HG03196 (cell line): Measurements from ENCODE around the gene BAG5.

Experiments
- ATAC-seq: cut with Tn5 transposase; IDR thresholded peaks from one replicate; pipeline ENCODE4 v1.9.1; 2021; ENCODE audit not compliant: unreplicated experiment

BAG5 gene

GRCh38 chr14:103547455-103547940 lies 15.0 kb downstream of the BAG5 start:
- no peak for ATAC-seq

- no peak for ATAC-seq
Measured at GRCh38 chr14:103546652-103547454, 15.6 kb downstream of the BAG5 start.

GRCh38 chr14:103545915-103546651 lies 16.4 kb downstream of the BAG5 start:
- no peak for ATAC-seq

- no peak for ATAC-seq
Measured at GRCh38 chr14:103545219-103545914, 17.1 kb downstream of the BAG5 start.

GRCh38 chr14:103544388-103545218 lies 17.9 kb downstream of the BAG5 start:
- ATAC-seq, result no peak

GRCh38 chr14:103543721-103544387 lies 18.6 kb downstream of the BAG5 start:
- ATAC-seq, result no peak

GRCh38 chr14:103543140-103543539 lies 19.3 kb downstream of the BAG5 start:
- ATAC-seq, result no peak

- no peak for ATAC-seq
Measured at GRCh38 chr14:103542605-103543088, 19.8 kb downstream of the BAG5 start.

GRCh38 chr14:103541709-103542604 lies 20.5 kb downstream of the BAG5 start:
- ATAC-seq, result no peak

- ATAC-seq, result no peak
Measured at GRCh38 chr14:103540821-103541708, 21.4 kb downstream of the BAG5 start.

- ATAC-seq, result no peak
Measured at GRCh38 chr14:103539056-103539825, 23.2 kb downstream of the BAG5 start.

GRCh38 chr14:103538291-103539055 lies 24.0 kb downstream of the BAG5 start:
- no peak for ATAC-seq

- no peak for ATAC-seq
Measured at GRCh38 chr14:103537175-103537990, 25.1 kb downstream of the BAG5 start.

GRCh38 chr14:103536693-103537092 lies 25.8 kb downstream of the BAG5 start:
- ATAC-seq, result no peak

GRCh38 chr14:103535891-103536565 lies 26.4 kb downstream of the BAG5 start:
- ATAC-seq, result no peak
